H1 (cell line): Measurements from ENCODE around the gene APH1B. TPM values are rescaled to one million over a fixed set of nuclear protein-coding genes. Genes with fewer than 3 reads are reported as not detected.

Experiments
- CBX5 ChIP-seq: fragments of 300-800, 300-1000 bp; sonication (generic); IDR thresholded peaks from 2 replicates; pipeline ENCODE4 v1.7.1; 2016; ENCODE audit warnings: antibody characterized with exemption, low read length, low read depth
- polyA plus RNA-seq, 7 experiments: library from polyadenylated mRNA; depleted of rRNA in 3 of 7; stranded (reverse) in 5 of 7; unstranded in 2 of 7; fragments of >200 nt in 5 of 7; fragments of 200-250 nt in 2 of 7; gene quantifications; 1 replicate in 5 of 7; 2 replicates in 1 of 7; 4 replicates in 1 of 7; pipeline versions ENCODE4 v1.2.1 to v1.2.3, GENCODE V29; 2011 to 2013; ENCODE audit warnings: missing spikeins in 2 of 7, mixed read lengths in 2 of 7
- total RNA-seq: library from RNA; stranded (reverse); fragmentation: NEBNext Ultra II Directional; extraction: Animal tissue kit (Norgen Biotek cat#: 25700); gene quantifications from 2 replicates; pipeline ENCODE4 v1.2.1, GENCODE V29; 2021

The APH1B gene
- total and polyA plus RNA-seq, 2 of the 8 experiments (the other 6 are each of a cell fraction or from before 2014, with no cell fraction given), result 11.5 to 22.9 TPM

- no peak for TF ChIP-seq CBX5
These were observed 22.4 kb upstream of the APH1B start (continued) for GRCh38 chr15:63254991-63255390.
